Measurements from ENCODE around the gene CYP3A4.

The CYP3A4 gene

DNA sequence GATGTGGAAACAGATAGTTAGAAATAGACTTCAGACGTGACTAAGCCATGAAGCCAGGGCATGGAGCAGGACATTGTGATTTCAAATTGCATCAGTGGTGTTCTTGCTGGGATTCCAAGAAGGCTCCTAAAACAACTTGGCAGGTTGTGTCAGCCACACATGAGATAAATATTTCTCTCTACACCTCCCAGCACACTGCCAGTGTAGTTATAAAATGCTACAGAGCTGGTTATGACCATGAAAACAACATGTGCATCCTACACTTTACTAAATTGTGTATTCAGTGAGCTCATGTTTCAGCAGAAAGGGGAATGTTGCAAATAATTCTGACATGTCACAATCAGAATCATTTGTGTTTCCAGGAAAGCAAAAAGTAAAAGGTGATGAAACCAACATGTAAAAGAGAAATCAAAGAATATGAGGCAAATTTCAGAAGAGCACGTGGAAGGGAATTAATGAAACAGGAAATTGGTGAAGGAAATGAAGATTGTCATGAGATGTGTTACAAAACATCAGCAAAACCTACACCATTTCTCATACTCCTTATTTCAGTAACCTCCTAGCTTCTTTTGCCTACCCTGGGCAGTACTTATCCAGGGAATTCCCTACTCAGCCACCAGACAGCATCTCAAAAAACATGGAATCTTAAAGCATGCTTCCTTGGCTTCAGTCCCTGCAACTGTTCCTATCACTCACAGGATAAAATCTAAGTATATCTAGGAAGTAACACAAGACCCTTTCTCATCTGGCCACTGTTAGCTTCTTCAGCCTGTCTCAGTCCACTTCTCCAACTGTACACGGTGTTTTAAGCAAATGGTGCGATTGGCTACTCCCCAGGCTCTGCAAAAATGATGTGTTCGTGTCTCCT, 43.2 kb downstream of the CYP3A4 start:
- TF ChIP-seq POLR2AphosphoS5 (IDR thresholded peaks at IDR 0.05; ENCODE audit: low read depth, low read length) (no peak), SIN3A (IDR thresholded peaks at IDR 0.05; ENCODE audit: borderline replicate concordance, insufficient read depth, low read length) (no peak)

DNA sequence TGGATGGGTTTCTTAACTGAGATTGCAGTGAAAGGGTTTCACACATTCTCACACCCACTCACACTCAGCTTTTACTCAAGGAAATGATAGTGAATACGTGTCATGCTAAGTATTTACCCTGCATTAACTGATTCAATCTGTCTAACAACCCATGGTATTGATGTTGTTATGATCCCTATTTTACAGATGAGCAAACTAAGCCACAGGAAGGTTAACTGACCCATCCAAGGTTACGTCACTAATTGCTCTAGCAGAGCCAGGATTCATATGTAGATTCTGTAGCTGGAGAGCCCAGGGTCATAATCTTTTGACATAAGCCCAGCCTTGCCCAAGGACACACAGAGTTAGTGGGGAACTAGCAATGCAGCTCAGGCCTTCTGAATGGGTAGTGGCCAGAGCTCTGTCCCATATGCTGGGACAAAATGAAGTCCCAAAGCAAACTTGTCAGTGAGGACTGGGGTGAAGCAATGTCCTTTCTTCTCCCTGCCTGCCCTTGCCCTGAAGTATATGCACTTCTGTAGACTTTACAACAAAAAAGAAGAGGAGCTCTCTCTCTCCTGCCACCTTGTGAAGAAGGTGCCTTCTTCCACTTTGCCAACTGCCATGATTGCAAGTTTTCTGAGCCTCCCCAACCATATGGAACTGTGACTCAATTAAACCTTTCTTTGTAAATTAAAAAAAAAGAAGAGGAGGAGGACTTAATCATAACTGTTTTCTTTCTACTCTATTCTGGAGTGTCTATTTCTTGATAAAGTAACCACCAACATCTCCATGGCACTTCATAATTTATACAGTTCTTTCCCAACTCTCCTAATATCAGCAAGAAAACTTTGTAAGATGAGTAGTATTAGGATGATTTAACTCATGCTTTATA, 44.0 kb downstream of the CYP3A4 start:
- TF ChIP-seq POLR2AphosphoS5 (IDR thresholded peaks at IDR 0.05; ENCODE audit: low read depth, low read length) (no peak), FOXP2 (optimal IDR thresholded peaks at IDR 0.05; ENCODE audit: borderline replicate concordance, extremely low read depth, extremely low read length, insufficient read depth) (no peak), TAF1 (IDR thresholded peaks at IDR 0.05; ENCODE audit: borderline replicate concordance, insufficient read depth, low read length) (no peak), SIN3A (IDR thresholded peaks at IDR 0.05; ENCODE audit: borderline replicate concordance, insufficient read depth, low read length) (no peak)
- TF ChIP-seq, protein P1, sequence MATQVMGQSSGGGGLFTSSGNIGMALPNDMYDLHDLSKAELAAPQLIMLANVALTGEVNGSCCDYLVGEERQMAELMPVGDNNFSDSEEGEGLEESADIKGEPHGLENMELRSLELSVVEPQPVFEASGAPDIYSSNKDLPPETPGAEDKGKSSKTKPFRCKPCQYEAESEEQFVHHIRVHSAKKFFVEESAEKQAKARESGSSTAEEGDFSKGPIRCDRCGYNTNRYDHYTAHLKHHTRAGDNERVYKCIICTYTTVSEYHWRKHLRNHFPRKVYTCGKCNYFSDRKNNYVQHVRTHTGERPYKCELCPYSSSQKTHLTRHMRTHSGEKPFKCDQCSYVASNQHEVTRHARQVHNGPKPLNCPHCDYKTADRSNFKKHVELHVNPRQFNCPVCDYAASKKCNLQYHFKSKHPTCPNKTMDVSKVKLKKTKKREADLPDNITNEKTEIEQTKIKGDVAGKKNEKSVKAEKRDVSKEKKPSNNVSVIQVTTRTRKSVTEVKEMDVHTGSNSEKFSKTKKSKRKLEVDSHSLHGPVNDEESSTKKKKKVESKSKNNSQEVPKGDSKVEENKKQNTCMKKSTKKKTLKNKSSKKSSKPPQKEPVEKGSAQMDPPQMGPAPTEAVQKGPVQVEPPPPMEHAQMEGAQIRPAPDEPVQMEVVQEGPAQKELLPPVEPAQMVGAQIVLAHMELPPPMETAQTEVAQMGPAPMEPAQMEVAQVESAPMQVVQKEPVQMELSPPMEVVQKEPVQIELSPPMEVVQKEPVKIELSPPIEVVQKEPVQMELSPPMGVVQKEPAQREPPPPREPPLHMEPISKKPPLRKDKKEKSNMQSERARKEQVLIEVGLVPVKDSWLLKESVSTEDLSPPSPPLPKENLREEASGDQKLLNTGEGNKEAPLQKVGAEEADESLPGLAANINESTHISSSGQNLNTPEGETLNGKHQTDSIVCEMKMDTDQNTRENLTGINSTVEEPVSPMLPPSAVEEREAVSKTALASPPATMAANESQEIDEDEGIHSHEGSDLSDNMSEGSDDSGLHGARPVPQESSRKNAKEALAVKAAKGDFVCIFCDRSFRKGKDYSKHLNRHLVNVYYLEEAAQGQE (IDR thresholded peaks at IDR 0.05; ENCODE audit: insufficient read depth in 1 of 2, low read depth in 2 of 2, low read length in 2 of 2) = no peak

DNA sequence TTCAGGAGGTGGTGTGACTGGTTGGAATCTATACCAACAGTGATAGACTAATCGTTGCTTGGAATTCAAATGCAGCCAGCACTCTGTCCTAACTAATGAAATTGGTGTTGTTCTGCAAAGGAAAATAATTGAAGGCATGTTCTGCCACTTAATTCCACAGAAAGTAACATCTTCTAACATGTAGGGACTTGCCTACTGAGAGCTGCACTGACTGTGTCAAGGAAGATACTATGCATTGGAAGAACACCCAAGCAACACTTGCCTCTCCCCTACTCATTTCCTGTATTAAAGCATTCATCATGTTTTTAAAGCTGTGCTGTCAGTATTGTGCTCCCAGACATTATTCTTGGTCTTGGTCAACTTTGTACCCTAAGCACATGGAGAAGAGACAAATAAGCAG, 46.3 kb downstream of the CYP3A4 start:
- TF ChIP-seq SIN3A (IDR thresholded peaks at IDR 0.05; ENCODE audit: borderline replicate concordance, insufficient read depth, low read length) (no peak), POLR2AphosphoS5 (IDR thresholded peaks at IDR 0.05; ENCODE audit: low read depth, low read length) (no peak), TAF1 (IDR thresholded peaks at IDR 0.05; ENCODE audit: borderline replicate concordance, insufficient read depth, low read length) (no peak), FOXP2 (optimal IDR thresholded peaks at IDR 0.05; ENCODE audit: borderline replicate concordance, extremely low read depth, extremely low read length, insufficient read depth) (no peak)
- TF ChIP-seq, protein P1 (IDR thresholded peaks at IDR 0.05; ENCODE audit: insufficient read depth in 1 of 2, low read depth in 2 of 2, low read length in 2 of 2) = no peak

DNA sequence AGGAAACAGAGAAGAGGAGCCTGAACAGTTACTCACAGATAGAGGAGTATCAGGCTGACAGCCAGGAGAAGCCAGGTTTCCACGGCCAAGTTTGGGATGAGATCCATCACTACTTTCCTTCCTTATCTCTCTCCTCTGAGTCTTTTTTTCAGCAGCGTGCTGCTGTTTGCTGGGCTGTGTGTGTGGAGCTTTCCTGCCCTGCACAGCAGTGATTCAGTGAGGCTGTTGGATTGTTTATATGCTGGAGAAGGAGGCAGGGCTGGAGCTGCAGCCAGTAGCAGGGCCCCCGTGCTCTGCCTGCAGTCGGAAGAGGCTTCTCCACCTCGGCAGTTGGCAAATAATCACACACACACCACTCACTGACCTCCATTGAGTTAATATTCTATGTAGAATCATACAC, 49.0 kb downstream of the CYP3A4 start, which contains the start of gene CYP3A7:
Gene CYP3A7, minus strand, starts transcription at position 210 of the 400 bp plus-strand sequence. Its CDS starts 103 bp downstream, at position 107.
- TF ChIP-seq, protein P1 (IDR thresholded peaks at IDR 0.05; ENCODE audit: insufficient read depth in 1 of 2, low read depth in 2 of 2, low read length in 2 of 2) = no peak
- TF ChIP-seq POLR2AphosphoS5 (IDR thresholded peaks at IDR 0.05; ENCODE audit: low read depth, low read length) = no peak
- no peak for TF ChIP-seq TAF1 (IDR thresholded peaks at IDR 0.05; ENCODE audit: borderline replicate concordance, insufficient read depth, low read length)
- no peak for TF ChIP-seq SIN3A (IDR thresholded peaks at IDR 0.05; ENCODE audit: borderline replicate concordance, insufficient read depth, low read length)
- TF ChIP-seq FOXP2 (optimal IDR thresholded peaks at IDR 0.05; ENCODE audit: borderline replicate concordance, extremely low read depth, extremely low read length, insufficient read depth) = no peak

DNA sequence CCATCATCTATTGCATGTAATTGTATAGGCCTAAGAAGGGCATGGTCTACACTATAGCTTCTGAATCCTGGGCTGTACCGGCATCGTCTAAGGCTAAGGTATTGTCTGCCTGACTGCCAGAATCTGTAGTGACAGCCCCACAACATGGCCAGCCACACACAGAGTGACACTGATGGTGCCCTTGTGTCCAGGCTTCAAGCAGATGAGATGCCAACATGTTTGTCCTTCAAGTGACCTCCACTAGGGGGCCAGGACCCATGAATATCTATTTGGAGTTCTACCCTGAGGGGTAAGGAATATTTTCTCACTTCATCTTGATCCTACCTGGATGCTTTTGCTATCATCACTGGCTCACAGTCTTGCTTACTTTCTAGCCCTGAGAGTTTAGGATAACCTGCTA, 50.5 kb downstream of the CYP3A4 start:
- no peak for TF ChIP-seq FOXP2 (optimal IDR thresholded peaks at IDR 0.05; ENCODE audit: borderline replicate concordance, extremely low read depth, extremely low read length, insufficient read depth)
- TF ChIP-seq, protein P1 (IDR thresholded peaks at IDR 0.05; ENCODE audit: insufficient read depth in 1 of 2, low read depth in 2 of 2, low read length in 2 of 2) = no peak
- TF ChIP-seq TAF1 (IDR thresholded peaks at IDR 0.05; ENCODE audit: borderline replicate concordance, insufficient read depth, low read length) = no peak
- no peak for TF ChIP-seq SIN3A (IDR thresholded peaks at IDR 0.05; ENCODE audit: borderline replicate concordance, insufficient read depth, low read length)
- TF ChIP-seq POLR2AphosphoS5 (IDR thresholded peaks at IDR 0.05; ENCODE audit: low read depth, low read length) = no peak

Measured in PFSK-1 (cell line).